Naive B cell (primary cell): ENCODE data around the gene ACTL6B. TPM values are rescaled to one million over a fixed set of nuclear protein-coding genes. Genes with fewer than 3 reads are reported as not detected.
"Not testable (repeated sequence)": the region's sequence is repeated elsewhere in the genome, so short reads cannot be mapped to it uniquely, and the experiment has no call there.

ENCODE experiments used
- ATAC-seq, 2 donors: fragments of 150-1000 bp; cut with Tn5 transposase; 2 replicates each; pipeline ENCODE4 v1.10.0; 2021; ENCODE audit warnings: low read depth in 2 of 2, mild to moderate bottlenecking in 2 of 2, moderate library complexity in 2 of 2
- DNase-seq: peaks from one replicate; pipeline ENCODE4 v3.0.0; 2022
- H3K27ac Mint-ChIP-seq, 6 donors: one replicate each; pipeline ENCODE4 v1.8.0; 2020 to 2022; ENCODE audit warnings: mild to moderate bottlenecking in 6 of 6, mixed read lengths in 6 of 6, moderate library complexity in 5 of 6, inconsistent platforms in 2 of 6
- H3K27me3 Mint-ChIP-seq, 3 donors: one replicate each; pipeline ENCODE4 v1.8.0; 2021 to 2022; ENCODE audit warnings: mixed read lengths in 3 of 3, mild to moderate bottlenecking in 1 of 3
- H3K36me3 Mint-ChIP-seq, 2 donors: one replicate each; pipeline ENCODE4 v1.8.0; 2020 to 2022; ENCODE audit warnings: mixed read lengths in 2 of 2, inconsistent platforms in 1 of 2, mild to moderate bottlenecking in 1 of 2
- H3K4me1 Mint-ChIP-seq, 3 donors: one replicate each; pipeline ENCODE4 v1.8.0; 2020 to 2022; ENCODE audit warnings: mixed read lengths in 3 of 3, inconsistent platforms in 1 of 3, mild to moderate bottlenecking in 1 of 3, moderate library complexity in 1 of 3
- H3K4me3 Mint-ChIP-seq, 8 donors: one replicate each; pipeline ENCODE4 v1.8.0; 2020 to 2022; ENCODE audit warnings: mild to moderate bottlenecking in 8 of 8, mixed read lengths in 8 of 8, moderate library complexity in 8 of 8, inconsistent platforms in 2 of 8
- H3K9me3 Mint-ChIP-seq, 7 donors: one replicate each; pipeline ENCODE4 v1.8.0; 2020 to 2022; ENCODE audit warnings: mixed read lengths in 7 of 7, mild to moderate bottlenecking in 5 of 7, inconsistent platforms in 2 of 7, moderate library complexity in 1 of 7
- polyA plus RNA-seq, 6 donors: library from polyadenylated mRNA; unstranded; fragments of 300-500 nt; fragmentation: Illumina TruSeq; gene quantifications; one replicate each; pipeline ENCODE4 v1.2.3, GENCODE V29; 2021; ENCODE audit warnings: low read depth in 6 of 6

ACTL6B gene
- polyA plus RNA-seq, 6 donors from 2014 or later = not detected

- Mint-ChIP-seq H3K27ac (peak within 1 kb of the TSS; percentile 70 to 98 (median 96)), H3K4me3 (peak within 1 kb of the TSS; percentile 91 to 100 (median 96)), H3K4me1 (peaks cover 11 to 31% (median 17%) of the 10 kb centered on the region in 3 donors), H3K36me3 (no peaks in the 10 kb centered on the region), H3K27me3 (no peaks in the 10 kb centered on the region), H3K9me3 (no peaks in the 10 kb centered on the region)
- DNase-seq (peak; percentile 95), ATAC-seq (peak; percentile 34 to 47)
These were observed 17.2 kb upstream of the ACTL6B start, which contains the start of gene GNB2 for GRCh38 chr7:100673302-100673941. Gene GNB2, plus strand, starts transcription at chr7:100673740. Its CDS starts 2,526 bp downstream, at chr7:100676266.

GRCh38 chr7:100671353-100672327 lies 15.4 kb upstream of the ACTL6B start:
- H3K9me3 Mint-ChIP-seq = no peaks in the 10 kb centered on the region
- no peak for DNase-seq
- peaks cover 0 to 5% (median 0%) of the 10 kb centered on the region in 3 donors for H3K27me3 Mint-ChIP-seq
- peaks cover 12 to 27% (median 13%) of the 10 kb centered on the region in 3 donors for H3K4me1 Mint-ChIP-seq
- peak overlapping the region in 5 of 8 donors; percentile 57 to 97 (median 86) for H3K4me3 Mint-ChIP-seq
- no peak for ATAC-seq
- no peak overlapping the region for H3K27ac Mint-ChIP-seq
- H3K36me3 Mint-ChIP-seq = no peaks in the 10 kb centered on the region

- DNase-seq = no peak
- Mint-ChIP-seq H3K4me1 (peaks cover 7 to 23% (median 9%) of the 10 kb centered on the region in 3 donors), H3K27me3 (peaks cover 0 to 11% (median 0%) of the 10 kb centered on the region in 3 donors), H3K9me3 (peaks cover 0 to 2% (median 0%) of the 10 kb centered on the region in 7 donors), H3K36me3 (no peaks in the 10 kb centered on the region), H3K27ac (no peak overlapping the region), H3K4me3 (no peak overlapping the region)
- no peak for ATAC-seq
These were observed 13.8 kb upstream of the ACTL6B start for GRCh38 chr7:100670074-100670473.

GRCh38 chr7:100669106-100669505 lies 12.9 kb upstream of the ACTL6B start:
- Mint-ChIP-seq H3K4me1 (peaks cover 4 to 15% (median 9%) of the 10 kb centered on the region in 3 donors), H3K27me3 (peaks cover 0 to 13% (median 0%) of the 10 kb centered on the region in 3 donors)
- ATAC-seq, H3K27ac Mint-ChIP-seq, DNase-seq, H3K4me3 Mint-ChIP-seq, H3K36me3 Mint-ChIP-seq, H3K9me3 Mint-ChIP-seq: not testable (repeated sequence)

GRCh38 chr7:100668069-100668449 lies 11.8 kb upstream of the ACTL6B start:
- peaks cover 4 to 9% (median 9%) of the 10 kb centered on the region in 3 donors for H3K4me1 Mint-ChIP-seq
- ATAC-seq = no peak
- peaks cover 0 to 15% (median 0%) of the 10 kb centered on the region in 3 donors for H3K27me3 Mint-ChIP-seq
- H3K9me3 Mint-ChIP-seq = peaks cover 0 to 2% (median 0%) of the 10 kb centered on the region in 7 donors
- H3K27ac Mint-ChIP-seq = no peak overlapping the region
- DNase-seq = no peak
- no peaks in the 10 kb centered on the region for H3K36me3 Mint-ChIP-seq
- peak overlapping the region in 1 of 8 donors; percentile 46 for H3K4me3 Mint-ChIP-seq

GRCh38 chr7:100667331-100668068 lies 11.3 kb upstream of the ACTL6B start:
- Mint-ChIP-seq H3K4me1 (peaks cover 4 to 7% (median 5%) of the 10 kb centered on the region in 3 donors), H3K9me3 (peaks cover 0 to 2% (median 0%) of the 10 kb centered on the region in 7 donors), H3K4me3 (peak overlapping the region in 1 of 8 donors; percentile 3), H3K27ac (peak overlapping the region in 1 of 6 donors; percentile 27), H3K27me3 (peaks cover 0 to 19% (median 0%) of the 10 kb centered on the region in 3 donors), H3K36me3 (no peaks in the 10 kb centered on the region)
- no peak for ATAC-seq
- DNase-seq = no peak

- Mint-ChIP-seq H3K4me1 (peaks cover 3 to 7% (median 4%) of the 10 kb centered on the region in 3 donors), H3K27ac (peak overlapping the region in 1 of 6 donors; percentile 22), H3K9me3 (peaks cover 0 to 2% (median 0%) of the 10 kb centered on the region in 7 donors), H3K27me3 (peaks cover 0 to 32% (median 0%) of the 10 kb centered on the region in 3 donors), H3K4me3 (no peak overlapping the region), H3K36me3 (no peaks in the 10 kb centered on the region)
- ATAC-seq (no peak), DNase-seq (no peak)
These were observed 9.0 kb upstream of the ACTL6B start for GRCh38 chr7:100665168-100665726.

- DNase-seq, ATAC-seq, H3K9me3 Mint-ChIP-seq, H3K27ac Mint-ChIP-seq, H3K4me3 Mint-ChIP-seq, H3K4me1 Mint-ChIP-seq, H3K36me3 Mint-ChIP-seq: not testable (repeated sequence)
- H3K27me3 Mint-ChIP-seq = peaks cover 18 to 48% (median 19%) of the 10 kb centered on the region in 3 donors
These were observed 6.0 kb upstream of the ACTL6B start for GRCh38 chr7:100662194-100662776.

- Mint-ChIP-seq H3K27me3 (peaks cover 40 to 67% (median 60%) of the 10 kb centered on the region in 3 donors), H3K9me3 (peaks cover 0 to 3% (median 0%) of the 10 kb centered on the region in 7 donors), H3K27ac (peak overlapping the region in 1 of 6 donors; percentile 66), H3K4me3 (peak overlapping the region in 1 of 8 donors; percentile 47), H3K4me1 (peaks cover 0 to 7% (median 5%) of the 10 kb centered on the region in 3 donors), H3K36me3 (peaks cover 3 to 10% of the 10 kb centered on the region in 2 donors)
- no peak for ATAC-seq
- no peak for DNase-seq
These were observed 1.1 kb downstream of the ACTL6B start for GRCh38 chr7:100654908-100655831.

GRCh38 chr7:100649826-100650565 lies 6.3 kb downstream of the ACTL6B start:
- peaks cover 4 to 8% of the 10 kb centered on the region in 2 donors for H3K36me3 Mint-ChIP-seq
- H3K27me3 Mint-ChIP-seq = peaks cover 21 to 63% (median 62%) of the 10 kb centered on the region in 3 donors
- no peak for ATAC-seq
- no peak for DNase-seq
- peaks cover 0 to 6% (median 5%) of the 10 kb centered on the region in 3 donors for H3K4me1 Mint-ChIP-seq
- H3K27ac Mint-ChIP-seq = peak overlapping the region in 2 of 6 donors; percentile 0 to 51
- peaks cover 0 to 2% (median 0%) of the 10 kb centered on the region in 7 donors for H3K9me3 Mint-ChIP-seq
- no peak overlapping the region for H3K4me3 Mint-ChIP-seq

GRCh38 chr7:100642534-100642907 lies 13.7 kb downstream of the ACTL6B start:
- peak; percentile 92 for ATAC-seq
- Mint-ChIP-seq H3K36me3 (no peaks in the 10 kb centered on the region), H3K27ac (peak overlapping the region in 1 of 6 donors; percentile 21), H3K9me3 (no peaks in the 10 kb centered on the region), H3K4me1 (peaks cover 5 to 13% (median 10%) of the 10 kb centered on the region in 3 donors), H3K4me3 (no peak overlapping the region), H3K27me3 (peaks cover 0 to 44% (median 31%) of the 10 kb centered on the region in 3 donors)
- no peak for DNase-seq
